ENCODE data around the gene PAXIP1. TPM values are rescaled to one million over a fixed set of nuclear protein-coding genes. Genes with fewer than 3 reads are reported as not detected.

PAXIP1 gene
- total RNA-seq, 1 experiment from 2014 or later, result 13.7 TPM

- TF ChIP-seq CTCF (IDR thresholded peaks at IDR 0.05; ENCODE audit: unreplicated experiment), result no peak
- BruUV-seq (replicated peaks), result no TSS peak
- intact Hi-C loops (cut with micrococcal nuclease), result no loop called here
- H3K27ac Mint-ChIP-seq (ENCODE audit: low read depth, unreplicated experiment), result no peak overlapping the region
- peaks cover 23% of the 10 kb centered on the region for H3K36me3 Mint-ChIP-seq (ENCODE audit: insufficient read depth, unreplicated experiment)
- CTCF ChIA-PET, result interaction anchor here (0.6 to 1.1 kb wide), 2 partner anchors 55 to 70 kb away, joined by 3 to 4 read pairs; no protein-coding TSS in a partner anchor
- H3K4me1 Mint-ChIP-seq (ENCODE audit: insufficient read depth, unreplicated experiment), result peaks cover 14% of the 10 kb centered on the region
- H3K4me3 Mint-ChIP-seq (ENCODE audit: unreplicated experiment), result no peak overlapping the region
- POLR2A ChIA-PET, result interaction anchor here (0.6 to 1.0 kb wide), 2 partner anchors 178 to 211 kb away, joined by 3 to 5 read pairs; no protein-coding TSS in a partner anchor
- H3K9me3 Mint-ChIP-seq (ENCODE audit: unreplicated experiment), result no peaks in the 10 kb centered on the region
- no peaks in the 10 kb centered on the region for H3K27me3 Mint-ChIP-seq (ENCODE audit: insufficient read depth, unreplicated experiment)
- DNase-seq (ENCODE audit: unreplicated experiment), result no peak
Observed at GRCh38 chr7:154984601-154985188, 18.2 kb downstream of the PAXIP1 start.

GRCh38 chr7:154978017-154978416, 24.9 kb downstream of the PAXIP1 start:
- BruUV-seq (replicated peaks), result no TSS peak
- DNase-seq (ENCODE audit: unreplicated experiment), result no peak
- no peak overlapping the region for H3K27ac Mint-ChIP-seq (ENCODE audit: low read depth, unreplicated experiment)
- H3K36me3 Mint-ChIP-seq (ENCODE audit: insufficient read depth, unreplicated experiment), result peaks cover 29% of the 10 kb centered on the region
- TF ChIP-seq CTCF (IDR thresholded peaks at IDR 0.05; ENCODE audit: unreplicated experiment), result no peak
- ChIA-PET POLR2A (no interaction called here), CTCF (interaction anchor here (2.6 kb wide), 1 partner anchor 25 kb away, joined by 10 read pairs; no protein-coding TSS in a partner anchor)
- H3K4me3 Mint-ChIP-seq (ENCODE audit: unreplicated experiment), result no peak overlapping the region
- no peaks in the 10 kb centered on the region for H3K9me3 Mint-ChIP-seq (ENCODE audit: unreplicated experiment)
- no peaks in the 10 kb centered on the region for H3K27me3 Mint-ChIP-seq (ENCODE audit: insufficient read depth, unreplicated experiment)
- intact Hi-C loops (cut with micrococcal nuclease), result no loop called here
- no peaks in the 10 kb centered on the region for H3K4me1 Mint-ChIP-seq (ENCODE audit: insufficient read depth, unreplicated experiment)

- H3K4me3 Mint-ChIP-seq (ENCODE audit: unreplicated experiment), result no peak overlapping the region
- H3K36me3 Mint-ChIP-seq (ENCODE audit: insufficient read depth, unreplicated experiment), result peaks cover 32% of the 10 kb centered on the region
- intact Hi-C loops (cut with micrococcal nuclease), result no loop called here
- H3K27me3 Mint-ChIP-seq (ENCODE audit: insufficient read depth, unreplicated experiment), result no peaks in the 10 kb centered on the region
- BruUV-seq (replicated peaks), result no TSS peak
- ChIA-PET CTCF (interaction anchor here (0.5 to 2.6 kb wide), 5 partner anchors 10 to 368 kb away, joined by 3 to 10 read pairs (median 4); no protein-coding TSS in a partner anchor), POLR2A (no interaction called here)
- no peak for TF ChIP-seq CTCF (IDR thresholded peaks at IDR 0.05; ENCODE audit: unreplicated experiment)
- H3K9me3 Mint-ChIP-seq (ENCODE audit: unreplicated experiment), result no peaks in the 10 kb centered on the region
- no peak overlapping the region for H3K27ac Mint-ChIP-seq (ENCODE audit: low read depth, unreplicated experiment)
- no peaks in the 10 kb centered on the region for H3K4me1 Mint-ChIP-seq (ENCODE audit: insufficient read depth, unreplicated experiment)
- DNase-seq (ENCODE audit: unreplicated experiment), result no peak
Observed at GRCh38 chr7:154977250-154977649, 25.7 kb downstream of the PAXIP1 start.

GRCh38 chr7:154976844-154977243, 26.1 kb downstream of the PAXIP1 start:
- no peaks in the 10 kb centered on the region for H3K27me3 Mint-ChIP-seq (ENCODE audit: insufficient read depth, unreplicated experiment)
- intact Hi-C loops (cut with micrococcal nuclease), result no loop called here
- no peaks in the 10 kb centered on the region for H3K4me1 Mint-ChIP-seq (ENCODE audit: insufficient read depth, unreplicated experiment)
- peaks cover 32% of the 10 kb centered on the region for H3K36me3 Mint-ChIP-seq (ENCODE audit: insufficient read depth, unreplicated experiment)
- POLR2A ChIA-PET, result interaction anchor here (0.9 kb wide), 1 partner anchor 15 kb away, joined by 3 read pairs; no protein-coding TSS in a partner anchor
- H3K4me3 Mint-ChIP-seq (ENCODE audit: unreplicated experiment), result no peak overlapping the region
- no peaks in the 10 kb centered on the region for H3K9me3 Mint-ChIP-seq (ENCODE audit: unreplicated experiment)
- BruUV-seq (replicated peaks), result no TSS peak
- no peak for DNase-seq (ENCODE audit: unreplicated experiment)
- CTCF ChIA-PET, result interaction anchor here (0.5 to 2.6 kb wide), 6 partner anchors 10 to 622 kb away, joined by 3 to 10 read pairs (median 4); no protein-coding TSS in a partner anchor
- H3K27ac Mint-ChIP-seq (ENCODE audit: low read depth, unreplicated experiment), result no peak overlapping the region
- TF ChIP-seq CTCF (IDR thresholded peaks at IDR 0.05; ENCODE audit: unreplicated experiment), result no peak

All from MCF 10A (cell line).